Pancreas (tissue), 10 donors: ENCODE results near the gene CYP2A7. TPM values are rescaled to one million over a fixed set of nuclear protein-coding genes. Genes with fewer than 3 reads are reported as not detected.
"Not testable (repeated sequence)": the region's sequence is repeated elsewhere in the genome, so short reads cannot be mapped to it uniquely, and the experiment has no call there.

ENCODE experiments used
- ATAC-seq, 4 donors: fragments of 200-7000 bp; cut with Tn5 transposase; one replicate each; pipeline versions ENCODE4 v1.8.0 to v1.9.1; 2020; ENCODE audit warnings: mild to moderate bottlenecking in 4 of 4, moderate library complexity in 4 of 4
- DNase-seq, 6 donors: peaks; one replicate each; pipeline ENCODE4 v3.0.0-alpha.2; 2020
- FAIRE-seq: peaks from 2 replicates; lab custom pipeline; 2012; peaks lifted over from hg19 to GRCh38; lab: Jason Lieb, UNC
- H3K27ac ChIP-seq, 4 donors: fragments of 200-600 bp; sonication (generic); 1 replicate in 3 of 4; 2 replicates in 1 of 4; pipeline versions ENCODE4 v1.5.0 to v1.8.0; 2020
- H3K27me3 ChIP-seq, 4 donors: fragments of 200-600 bp; one replicate each; pipeline ENCODE4 v1.8.0; 2021
- H3K36me3 ChIP-seq, 3 donors: fragments of 200-600 bp; sonication (generic) in 1 of 3; one replicate each; pipeline versions ENCODE4 v1.5.0 to v1.8.0; 2020 to 2021
- H3K4me1 ChIP-seq, 3 donors: fragments of 200-600 bp; one replicate each; pipeline ENCODE4 v1.8.0; 2021
- H3K4me3 ChIP-seq, 4 donors: fragments of 200-600 bp; sonication (generic) in 2 of 4; one replicate each; pipeline versions ENCODE4 v1.5.0 to v1.8.0; 2020 to 2021
- H3K9me3 ChIP-seq, 4 donors: fragments of 200-600 bp; one replicate each; pipeline ENCODE4 v1.8.0; 2021
- WGBS, 2 donors: extraction: QIAGEN DNeasy Blood & Tissue Kit; methylation state at CpG; one replicate each; pipeline ENCODE4 v1.1.7; 2013; 5-methylcytosine and 5-hydroxymethylcytosine counted together
- intact Hi-C, 3 donors: fragments of 100-400 bp; cut with DNase I; formaldehyde crosslinking; loops; one replicate each; pipeline versions ENCODE4 v1.11.1 to v1.14.2; 2022
- polyA plus RNA-seq, 2 donors: library from polyadenylated mRNA; stranded (reverse); fragments of 200-250 nt; gene quantifications; one replicate each; pipeline ENCODE4 v1.2.3, GENCODE V29; 2013
- total RNA-seq, 6 donors: library from RNA; stranded (reverse); fragmentation: NEBNext Ultra II Directional in 4 of 6; extraction: Animal tissue kit (Norgen Biotek cat#: 25700) in 4 of 6; gene quantifications; one replicate each; pipeline versions ENCODE4 v1.2.1 to v1.2.4, GENCODE V29; 2021 to 2023
- TF ChIP-seq, protein P1 (sequence below), 4 donors: fragments of 200-600 bp; sonication (generic) in 3 of 4; IDR thresholded peaks; one replicate each; pipeline versions ENCODE4 v1.5.0 to v1.8.0; 2021; ENCODE audit warnings: antibody characterized with exemption in 4 of 4
- donor health status: healthy with polysubstance abuse.
- donor health status: DM: no; HTN: no; CAD: no; lungs with moderate emphysema.
- donor health status: DM: no; HTN: no; CAD: no.
- donor health status: control.
- donor health status: control.
- donor health status: Bipolar disorder and iron deficiency.
- donor health status: DM: yes; HTN: yes; CAD: no.
- donor health status: DM: no; HTN: no; CAD: no.
- donor health status: DM: no; HTN: no; CAD: no.
- donor health status: DM: yes; HTN: yes; CAD: no.

Gene CYP2A7
- total and polyA plus RNA-seq, 8 donors = 0.25 TPM; not detected in 7

DNA sequence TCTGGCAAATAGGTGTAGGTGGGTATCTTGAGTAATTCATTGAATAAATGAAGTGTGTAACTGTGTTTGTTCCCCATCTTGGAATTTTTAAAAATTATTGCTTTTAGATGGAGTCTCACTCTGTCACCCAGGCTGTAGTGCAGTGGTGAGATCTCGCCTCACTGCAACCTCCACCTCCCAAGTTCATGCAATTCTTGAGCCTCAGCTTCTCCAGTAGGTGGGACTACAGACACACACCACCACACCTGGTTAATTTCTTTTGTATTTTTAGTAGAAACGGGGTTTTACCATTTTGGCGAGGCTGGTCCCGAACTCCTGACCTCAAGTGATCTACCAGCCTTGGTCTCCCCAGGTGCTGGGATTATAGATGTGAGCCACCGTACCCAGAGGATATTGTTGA lies 23.9 kb downstream of the CYP2A7 start:
- H3K27me3 ChIP-seq = no peaks in the 10 kb centered on the region
- ATAC-seq = no peak
- no peak for FAIRE-seq
- WGBS, 2 donors = 83 to 86% methylated on average over 5 of the region's 5 CpGs
- no peak overlapping the region for H3K27ac ChIP-seq
- H3K4me3 ChIP-seq = no peak overlapping the region
- no peaks in the 10 kb centered on the region for H3K4me1 ChIP-seq
- H3K36me3 ChIP-seq = no peaks in the 10 kb centered on the region
- intact Hi-C loops = no loop called here
- H3K9me3 ChIP-seq = no peaks in the 10 kb centered on the region
- TF ChIP-seq, protein P1, sequence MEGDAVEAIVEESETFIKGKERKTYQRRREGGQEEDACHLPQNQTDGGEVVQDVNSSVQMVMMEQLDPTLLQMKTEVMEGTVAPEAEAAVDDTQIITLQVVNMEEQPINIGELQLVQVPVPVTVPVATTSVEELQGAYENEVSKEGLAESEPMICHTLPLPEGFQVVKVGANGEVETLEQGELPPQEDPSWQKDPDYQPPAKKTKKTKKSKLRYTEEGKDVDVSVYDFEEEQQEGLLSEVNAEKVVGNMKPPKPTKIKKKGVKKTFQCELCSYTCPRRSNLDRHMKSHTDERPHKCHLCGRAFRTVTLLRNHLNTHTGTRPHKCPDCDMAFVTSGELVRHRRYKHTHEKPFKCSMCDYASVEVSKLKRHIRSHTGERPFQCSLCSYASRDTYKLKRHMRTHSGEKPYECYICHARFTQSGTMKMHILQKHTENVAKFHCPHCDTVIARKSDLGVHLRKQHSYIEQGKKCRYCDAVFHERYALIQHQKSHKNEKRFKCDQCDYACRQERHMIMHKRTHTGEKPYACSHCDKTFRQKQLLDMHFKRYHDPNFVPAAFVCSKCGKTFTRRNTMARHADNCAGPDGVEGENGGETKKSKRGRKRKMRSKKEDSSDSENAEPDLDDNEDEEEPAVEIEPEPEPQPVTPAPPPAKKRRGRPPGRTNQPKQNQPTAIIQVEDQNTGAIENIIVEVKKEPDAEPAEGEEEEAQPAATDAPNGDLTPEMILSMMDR (IDR thresholded peaks at IDR 0.05) = no peak
- DNase-seq = no peak

DNA sequence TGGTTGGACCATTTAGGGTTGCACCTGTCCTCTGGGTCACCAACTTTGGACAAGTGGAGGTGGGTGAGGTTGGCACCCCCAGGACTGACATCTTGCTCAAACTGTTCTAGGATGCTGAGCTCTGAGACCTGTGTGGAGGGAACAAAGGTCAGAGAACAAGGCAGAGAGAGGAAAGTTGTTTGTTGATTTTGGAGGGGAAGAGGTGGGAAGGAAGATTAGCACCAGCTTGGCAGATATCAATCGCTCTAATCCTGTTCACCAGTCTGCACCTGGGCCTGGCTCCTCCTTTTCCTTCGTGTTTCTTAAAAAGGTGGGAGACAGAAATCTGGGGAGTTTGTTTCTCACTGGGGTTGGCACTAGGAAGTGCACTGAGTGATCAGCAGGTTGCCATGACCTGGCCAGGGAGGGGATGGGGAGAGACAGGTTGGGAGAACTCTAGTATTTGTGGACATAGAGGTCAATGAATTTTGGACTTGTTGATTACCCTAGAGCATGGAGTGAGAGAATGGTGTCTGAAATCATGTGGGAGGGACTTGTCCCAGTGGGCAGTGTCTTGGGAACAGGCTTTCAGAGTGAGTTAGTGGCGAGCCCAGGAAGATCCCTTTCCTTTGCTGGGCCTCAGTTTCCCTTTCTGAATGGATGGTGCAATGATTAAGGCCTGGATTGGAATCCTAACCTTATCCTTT lies 29.4 kb downstream of the CYP2A7 start:
- not testable (repeated sequence) for FAIRE-seq

DNA sequence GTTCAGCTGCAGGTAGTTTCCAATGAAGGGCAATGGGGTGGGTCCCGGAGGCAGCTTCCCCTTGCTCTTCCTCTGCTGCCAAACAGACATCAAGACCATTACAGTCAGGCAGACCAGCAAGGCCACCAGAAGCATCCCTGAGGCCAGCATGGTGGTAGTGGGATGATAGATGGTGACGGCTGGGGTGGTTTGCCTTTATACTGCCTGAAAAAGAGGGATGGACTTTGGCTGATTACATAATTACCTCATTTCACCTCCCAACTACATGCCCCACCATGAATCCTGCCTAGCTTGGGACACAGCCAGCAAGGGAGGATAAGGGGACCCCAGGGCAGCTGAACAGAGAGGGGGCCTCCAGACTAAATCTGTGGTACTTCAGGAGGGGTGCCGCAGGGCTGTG lies 31.8 kb downstream of the CYP2A7 start, which contains the start of gene CYP2A6:
TSS of gene CYP2A6 (minus strand) at position 171 of the 400 bp plus-strand sequence. CDS start at position 150, 21 bp downstream.
- H3K27me3 ChIP-seq, H3K4me3 ChIP-seq, H3K36me3 ChIP-seq, DNase-seq, H3K27ac ChIP-seq, intact Hi-C loops, H3K9me3 ChIP-seq, FAIRE-seq, H3K4me1 ChIP-seq, ATAC-seq: not testable (repeated sequence)
- 91 to 98% methylated on average over 3 of the region's 3 CpGs for WGBS, 2 donors

More for the DNA sequence above, 29.4 kb downstream of the CYP2A7 start:
- DNase-seq, H3K27me3 ChIP-seq, H3K4me1 ChIP-seq, H3K36me3 ChIP-seq, H3K27ac ChIP-seq, intact Hi-C loops, H3K9me3 ChIP-seq, H3K4me3 ChIP-seq: not testable (repeated sequence)
- peak in 3 of 4 donors; percentile 10 to 40 (median 34) for ATAC-seq
- 16 to 22% methylated on average over 2 of the region's 3 CpGs for WGBS, 2 donors

DNA sequence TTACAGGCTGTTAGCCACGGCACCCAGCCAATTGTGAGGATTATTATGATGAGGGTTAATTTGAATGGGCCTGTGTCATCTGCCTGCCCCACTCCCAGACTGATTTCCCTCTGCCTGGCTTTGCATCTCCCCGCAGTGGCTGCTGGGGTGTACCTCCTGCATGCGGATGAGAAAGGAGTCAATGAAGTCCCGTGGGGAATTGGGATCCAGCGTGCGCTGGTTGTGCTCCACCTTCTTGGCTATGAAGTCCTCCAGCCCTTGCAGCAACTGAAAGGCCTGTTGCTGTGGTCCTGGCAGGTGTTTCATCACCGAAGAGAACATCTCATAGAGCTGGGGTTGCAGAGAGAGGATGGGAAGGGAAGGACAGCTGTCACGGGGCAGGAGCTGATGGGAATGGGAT lies 35.3 kb downstream of the CYP2A7 start:
- H3K36me3 ChIP-seq, FAIRE-seq, H3K27me3 ChIP-seq, H3K4me3 ChIP-seq, H3K27ac ChIP-seq, DNase-seq, H3K4me1 ChIP-seq, H3K9me3 ChIP-seq, ATAC-seq, intact Hi-C loops: not testable (repeated sequence)
- WGBS, 2 donors = 83 to 92% methylated on average over 8 of the region's 8 CpGs

DNA sequence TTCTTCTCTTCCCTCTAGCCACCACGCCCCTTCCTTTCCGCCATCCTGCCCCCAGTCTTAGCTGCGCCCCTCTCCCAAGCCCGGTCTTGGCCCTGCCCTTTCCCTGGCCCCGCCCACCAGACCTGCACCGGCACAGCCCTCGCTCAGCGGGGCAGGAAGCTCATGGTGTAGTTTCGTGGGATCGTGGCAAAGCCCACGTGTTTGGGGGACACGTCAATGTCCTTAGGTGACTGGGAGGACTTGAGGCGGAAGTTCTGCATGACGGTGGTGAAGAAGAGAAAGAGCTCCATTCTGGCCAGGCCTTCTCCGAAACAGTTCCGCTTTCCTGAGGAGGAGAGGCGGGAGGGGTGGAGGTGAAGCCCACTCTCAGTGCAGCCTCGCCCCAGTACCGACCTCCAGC lies 38.4 kb downstream of the CYP2A7 start:
- peak in 4 of 6 donors; percentile 44 to 62 (median 49) for DNase-seq
- H3K27ac ChIP-seq = peak overlapping the region in 1 of 4 donors; percentile 33

DNA sequence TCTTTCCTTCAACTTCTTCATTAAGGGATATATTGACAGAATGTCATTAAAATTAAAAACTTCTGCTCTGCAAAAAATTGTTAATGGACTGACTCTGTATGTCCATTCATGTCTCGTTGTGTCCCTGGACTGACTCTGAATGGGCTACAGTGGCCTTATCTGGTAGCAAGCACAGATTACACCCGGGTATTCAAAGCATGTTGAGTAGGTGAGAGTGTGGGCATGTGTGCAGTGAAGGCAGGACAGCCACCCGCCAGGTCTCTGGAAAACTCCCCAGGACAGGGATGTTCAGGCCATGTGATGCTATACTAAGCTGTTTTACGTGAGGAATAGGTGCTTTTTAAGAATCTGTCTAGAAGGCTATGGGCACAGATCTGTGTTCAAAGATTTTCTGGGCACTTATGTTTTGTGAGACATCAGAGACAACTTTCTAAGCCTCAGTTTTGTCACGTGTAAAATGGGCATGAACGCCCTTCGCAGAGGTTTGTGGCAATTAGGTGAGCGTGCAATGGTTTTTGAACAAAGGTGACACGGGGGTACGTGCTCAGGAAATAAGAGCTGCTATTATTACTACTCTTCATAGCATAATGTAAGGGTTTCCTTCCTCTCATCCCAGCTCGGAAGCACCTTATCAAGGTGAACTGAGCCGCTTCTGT lies 38.9 kb downstream of the CYP2A7 start:
- H3K27ac ChIP-seq, H3K27me3 ChIP-seq, DNase-seq, intact Hi-C loops, FAIRE-seq, H3K4me1 ChIP-seq, H3K9me3 ChIP-seq, H3K36me3 ChIP-seq: not testable (repeated sequence)
- ATAC-seq = peak in 3 of 4 donors; percentile 23 to 56 (median 24)
- WGBS, 2 donors = 36 to 42% methylated on average over 9 to 10 of the region's 12 CpGs
- peak overlapping the region in 2 of 4 donors; percentile 16 to 18 for H3K4me3 ChIP-seq

More for the DNA sequence above, 38.4 kb downstream of the CYP2A7 start:
- ATAC-seq = peak; percentile 69 to 95 (median 88)
- H3K4me1 ChIP-seq, H3K9me3 ChIP-seq, intact Hi-C loops, FAIRE-seq, H3K27me3 ChIP-seq, H3K36me3 ChIP-seq: not testable (repeated sequence)
- H3K4me3 ChIP-seq = peak overlapping the region in 2 of 4 donors; percentile 16 to 18
- WGBS, 2 donors = 2 to 5% methylated on average over 15 to 16 of the region's 19 CpGs

DNA sequence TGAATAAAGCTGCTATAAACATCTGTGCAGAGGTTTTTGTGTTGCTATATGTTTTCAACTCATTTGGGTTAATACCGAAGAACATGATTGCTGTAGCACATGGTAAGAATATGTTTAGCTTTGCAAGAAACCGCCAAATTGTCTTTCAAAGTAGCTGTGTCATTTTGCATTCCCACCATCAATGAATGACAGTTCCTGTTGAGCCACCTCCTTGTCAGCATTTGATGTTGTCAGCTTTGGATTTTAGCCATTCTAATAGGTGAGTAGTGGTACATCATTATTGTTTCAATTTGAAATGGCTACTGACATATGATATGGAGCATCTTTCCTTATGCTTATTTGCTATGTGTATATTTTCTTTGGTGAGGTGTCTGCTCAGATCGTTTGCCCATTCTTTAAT lies 40.0 kb downstream of the CYP2A7 start:
- ATAC-seq, H3K27me3 ChIP-seq, DNase-seq, H3K9me3 ChIP-seq, H3K36me3 ChIP-seq, H3K27ac ChIP-seq, H3K4me3 ChIP-seq, intact Hi-C loops, FAIRE-seq, H3K4me1 ChIP-seq: not testable (repeated sequence)
- WGBS, 2 donors = 84 to 86% methylated on average over 2 to 3 of the region's 3 CpGs

DNA sequence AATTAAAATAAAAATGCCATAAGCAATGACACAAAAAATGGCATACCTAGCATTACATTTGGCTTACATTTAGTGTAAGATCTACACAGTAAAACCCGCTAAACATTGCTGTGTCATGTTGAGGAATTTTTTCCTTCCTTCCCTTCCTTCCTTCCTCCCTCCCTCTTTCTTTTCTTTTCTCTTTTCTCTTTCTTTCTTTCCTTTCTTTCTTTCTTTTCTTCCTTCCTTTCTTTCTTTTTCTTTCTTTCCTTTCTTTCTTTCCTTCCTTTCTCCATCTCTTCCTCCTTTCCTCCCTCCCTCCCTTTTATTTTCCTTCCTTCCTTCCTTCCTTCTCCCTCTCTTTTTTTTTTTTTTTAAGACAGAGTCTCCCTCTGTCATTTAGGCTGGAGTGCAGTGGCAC lies 43.6 kb downstream of the CYP2A7 start:
- H3K9me3 ChIP-seq, H3K4me1 ChIP-seq, H3K27ac ChIP-seq, DNase-seq, H3K36me3 ChIP-seq, H3K4me3 ChIP-seq, H3K27me3 ChIP-seq, ATAC-seq, FAIRE-seq, intact Hi-C loops: not testable (repeated sequence)
- 88 to 90% methylated on average over 1 of the region's 1 CpG for WGBS, 2 donors
